ENCODE data around the gene ELMO2. TPM values are rescaled to one million over a fixed set of nuclear protein-coding genes. Genes with fewer than 3 reads are reported as not detected.

Gene ELMO2
- total and polyA plus RNA-seq, 12 donors, result 17.2 to 46.0 (median 27.5) TPM

- no peak for DNase-seq
Measured at GRCh38 chr20:46356195-46357029, 50.0 kb downstream of the ELMO2 start.

DNA sequence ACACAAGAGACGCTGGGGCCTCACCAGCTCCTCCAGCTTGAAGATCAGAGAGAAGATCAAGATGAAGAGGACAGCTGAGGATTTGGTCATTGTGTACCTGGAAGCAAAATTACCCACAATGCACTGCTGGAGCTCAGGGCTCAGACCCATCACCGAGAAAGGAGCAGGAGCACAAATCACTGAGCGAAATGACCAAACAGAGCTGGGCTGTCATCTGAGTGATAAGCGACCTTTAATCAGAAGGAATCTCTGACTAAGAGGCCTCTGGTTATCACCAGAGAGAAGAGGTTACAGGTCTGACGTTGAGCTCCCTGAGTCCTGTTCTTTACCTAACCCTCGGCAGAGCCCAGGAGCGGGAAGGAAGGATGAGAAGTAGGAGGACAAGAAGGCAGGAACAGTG, 50.6 kb downstream of the ELMO2 start:
- Histone ChIP-seq H3K4me1 (peaks cover 15 to 52% (median 46%) of the 10 kb centered on the region in 9 donors), H3K4me3 (no peak overlapping the region), H3K27ac (peak overlapping the region in 1 of 10 donors; percentile 10), H3K27me3 (no peaks in the 10 kb centered on the region), H3K9me3 (no peaks in the 10 kb centered on the region), H3K36me3 (peaks cover 0 to 57% (median 5%) of the 10 kb centered on the region in 9 donors)
- ATAC-seq (no peak), DNase-seq (no peak)
- intact Hi-C loops (cut with DNase I), result loop anchor here in 2 of 10 donors (10.0 kb wide), 1 partner anchor 331 kb away; the partner anchor contains the start of gene SLC12A5 (in 2 of the 2)
- no peak for TF ChIP-seq CTCF (IDR thresholded peaks at IDR 0.05)
- WGBS, 2 donors, result 77 to 78% methylated on average over 7 of the region's 7 CpGs

More at GRCh38 chr20:46356195-46357029, 50.0 kb downstream of the ELMO2 start:
- ATAC-seq, result peak in 4 of 8 donors; percentile 3 to 9 (median 4)
- Histone ChIP-seq H3K27ac (peak overlapping the region in 4 of 10 donors; percentile 38 to 67 (median 46)), H3K36me3 (peaks cover 0 to 51% (median 2%) of the 10 kb centered on the region in 9 donors), H3K9me3 (no peaks in the 10 kb centered on the region), H3K4me1 (peaks cover 15 to 54% (median 48%) of the 10 kb centered on the region in 9 donors), H3K27me3 (no peaks in the 10 kb centered on the region), H3K4me3 (peak overlapping the region in 1 of 10 donors; percentile 7)
- no peak for TF ChIP-seq CTCF (IDR thresholded peaks at IDR 0.05)
- WGBS, 2 donors, result 63 to 71% methylated on average over 23 of the region's 23 CpGs
- intact Hi-C loops (cut with DNase I), result loop anchor here in 2 of 10 donors (10.0 kb wide), 1 partner anchor 332 kb away; the partner anchor contains the start of gene SLC12A5 (in 2 of the 2)

GRCh38 chr20:46354920-46355654, 51.3 kb downstream of the ELMO2 start:
- 93 to 94% methylated on average over 20 of the region's 20 CpGs for WGBS, 2 donors
- intact Hi-C loops (cut with DNase I), result loop anchor here in 2 of 10 donors (10.0 kb wide), 1 partner anchor 330 kb away; the partner anchor contains the start of gene SLC12A5 (in 2 of the 2)
- H3K9me3 ChIP-seq, result no peaks in the 10 kb centered on the region
- H3K27ac ChIP-seq, result no peak overlapping the region
- ATAC-seq (no peak), DNase-seq (no peak)
- TF ChIP-seq CTCF (IDR thresholded peaks at IDR 0.05), result no peak
- H3K4me1 ChIP-seq, result peaks cover 15 to 49% (median 41%) of the 10 kb centered on the region in 9 donors
- H3K36me3 ChIP-seq, result peaks cover 0 to 64% (median 8%) of the 10 kb centered on the region in 9 donors
- H3K4me3 ChIP-seq, result no peak overlapping the region
- H3K27me3 ChIP-seq, result no peaks in the 10 kb centered on the region

GRCh38 chr20:46354207-46354555, 52.2 kb downstream of the ELMO2 start:
- 85 to 90% methylated on average over 4 of the region's 4 CpGs for WGBS, 2 donors
- H3K4me3 ChIP-seq, result no peak overlapping the region
- H3K36me3 ChIP-seq, result peaks cover 0 to 73% (median 12%) of the 10 kb centered on the region in 9 donors
- no peak for TF ChIP-seq CTCF (IDR thresholded peaks at IDR 0.05)
- ATAC-seq (no peak), DNase-seq (no peak)
- no peaks in the 10 kb centered on the region for H3K27me3 ChIP-seq
- H3K9me3 ChIP-seq, result no peaks in the 10 kb centered on the region
- intact Hi-C loops (cut with DNase I), result loop anchor here in 2 of 10 donors (10.0 kb wide), 1 partner anchor 329 kb away; the partner anchor contains the start of gene SLC12A5 (in 2 of the 2)
- H3K4me1 ChIP-seq, result peaks cover 15 to 39% (median 35%) of the 10 kb centered on the region in 9 donors
- no peak overlapping the region for H3K27ac ChIP-seq
